ENCODE measurements around the gene FAR1.

DNA sequence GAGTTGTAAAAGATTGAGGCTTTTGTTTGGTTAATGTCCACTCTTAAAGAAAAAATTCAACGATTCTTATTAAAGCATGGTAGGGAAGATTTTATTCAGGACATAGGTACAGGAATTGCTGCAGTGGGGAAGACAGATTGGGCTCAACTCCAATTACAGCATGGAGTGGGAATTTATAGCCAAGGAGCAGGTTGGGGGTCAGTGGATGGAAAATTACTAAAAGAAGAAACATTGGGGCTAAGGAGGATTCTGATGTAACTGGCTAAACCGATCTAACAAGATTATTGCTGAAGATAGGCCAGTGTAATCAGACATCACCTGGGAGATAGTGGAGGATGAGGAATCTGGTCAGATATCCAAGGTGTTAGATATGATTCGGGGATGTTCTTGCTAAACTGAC lies 97.4 kb downstream of the FAR1 start:
- no peak for TF ChIP-seq EP300 (IDR thresholded peaks at IDR 0.05; ENCODE audit: borderline replicate concordance)
- TF ChIP-seq, protein P1, sequence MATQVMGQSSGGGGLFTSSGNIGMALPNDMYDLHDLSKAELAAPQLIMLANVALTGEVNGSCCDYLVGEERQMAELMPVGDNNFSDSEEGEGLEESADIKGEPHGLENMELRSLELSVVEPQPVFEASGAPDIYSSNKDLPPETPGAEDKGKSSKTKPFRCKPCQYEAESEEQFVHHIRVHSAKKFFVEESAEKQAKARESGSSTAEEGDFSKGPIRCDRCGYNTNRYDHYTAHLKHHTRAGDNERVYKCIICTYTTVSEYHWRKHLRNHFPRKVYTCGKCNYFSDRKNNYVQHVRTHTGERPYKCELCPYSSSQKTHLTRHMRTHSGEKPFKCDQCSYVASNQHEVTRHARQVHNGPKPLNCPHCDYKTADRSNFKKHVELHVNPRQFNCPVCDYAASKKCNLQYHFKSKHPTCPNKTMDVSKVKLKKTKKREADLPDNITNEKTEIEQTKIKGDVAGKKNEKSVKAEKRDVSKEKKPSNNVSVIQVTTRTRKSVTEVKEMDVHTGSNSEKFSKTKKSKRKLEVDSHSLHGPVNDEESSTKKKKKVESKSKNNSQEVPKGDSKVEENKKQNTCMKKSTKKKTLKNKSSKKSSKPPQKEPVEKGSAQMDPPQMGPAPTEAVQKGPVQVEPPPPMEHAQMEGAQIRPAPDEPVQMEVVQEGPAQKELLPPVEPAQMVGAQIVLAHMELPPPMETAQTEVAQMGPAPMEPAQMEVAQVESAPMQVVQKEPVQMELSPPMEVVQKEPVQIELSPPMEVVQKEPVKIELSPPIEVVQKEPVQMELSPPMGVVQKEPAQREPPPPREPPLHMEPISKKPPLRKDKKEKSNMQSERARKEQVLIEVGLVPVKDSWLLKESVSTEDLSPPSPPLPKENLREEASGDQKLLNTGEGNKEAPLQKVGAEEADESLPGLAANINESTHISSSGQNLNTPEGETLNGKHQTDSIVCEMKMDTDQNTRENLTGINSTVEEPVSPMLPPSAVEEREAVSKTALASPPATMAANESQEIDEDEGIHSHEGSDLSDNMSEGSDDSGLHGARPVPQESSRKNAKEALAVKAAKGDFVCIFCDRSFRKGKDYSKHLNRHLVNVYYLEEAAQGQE (IDR thresholded peaks at IDR 0.05; ENCODE audit: low read depth): no peak
- TF ChIP-seq, protein P2, sequence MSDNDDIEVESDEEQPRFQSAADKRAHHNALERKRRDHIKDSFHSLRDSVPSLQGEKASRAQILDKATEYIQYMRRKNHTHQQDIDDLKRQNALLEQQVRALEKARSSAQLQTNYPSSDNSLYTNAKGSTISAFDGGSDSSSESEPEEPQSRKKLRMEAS (IDR thresholded peaks at IDR 0.05): no peak
- no peak for TF ChIP-seq EGR1 (IDR thresholded peaks at IDR 0.05)
- TF ChIP-seq TAF1 (IDR thresholded peaks at IDR 0.05; ENCODE audit: low read depth): no peak
- TF ChIP-seq RAD21 (IDR thresholded peaks at IDR 0.05; ENCODE audit: low read depth): no peak
- TF ChIP-seq CEBPB (IDR thresholded peaks at IDR 0.05): no peak
- TF ChIP-seq, protein P3, sequence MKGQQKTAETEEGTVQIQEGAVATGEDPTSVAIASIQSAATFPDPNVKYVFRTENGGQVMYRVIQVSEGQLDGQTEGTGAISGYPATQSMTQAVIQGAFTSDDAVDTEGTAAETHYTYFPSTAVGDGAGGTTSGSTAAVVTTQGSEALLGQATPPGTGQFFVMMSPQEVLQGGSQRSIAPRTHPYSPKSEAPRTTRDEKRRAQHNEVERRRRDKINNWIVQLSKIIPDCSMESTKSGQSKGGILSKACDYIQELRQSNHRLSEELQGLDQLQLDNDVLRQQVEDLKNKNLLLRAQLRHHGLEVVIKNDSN (IDR thresholded peaks at IDR 0.05): no peak
- TF ChIP-seq NFIC (IDR thresholded peaks at IDR 0.05): no peak
- TF ChIP-seq YY1 (IDR thresholded peaks at IDR 0.05; ENCODE audit: low read depth): no peak
- TF ChIP-seq FOXM1 (IDR thresholded peaks at IDR 0.05; ENCODE audit: borderline replicate concordance, low read depth): no peak
- no peak for TF ChIP-seq ZBTB7A (IDR thresholded peaks at IDR 0.05; ENCODE audit: low read depth)
- TF ChIP-seq TCF12 (IDR thresholded peaks at IDR 0.05; ENCODE audit: low read depth): no peak
- no peak for TF ChIP-seq CREB1 (IDR thresholded peaks at IDR 0.05; ENCODE audit: low read depth)
